Tibial nerve (tissue), 4 donors: ENCODE measurements around the gene GRPEL1. TPM values are rescaled to one million over a fixed set of nuclear protein-coding genes. Genes with fewer than 3 reads are reported as not detected.

ENCODE experiments used
- DNase-seq, 2 donors: peaks; one replicate each; pipeline ENCODE4 v3.0.0-alpha.2; 2019; ENCODE audit warnings: low spot score in 2 of 2
- H3K27ac ChIP-seq, 4 donors: fragments of 200-600 bp; sonication (generic) in 3 of 4; one replicate each; pipeline ENCODE4 v1.5.1; 2017 to 2019; ENCODE audit warnings: mild to moderate bottlenecking in 1 of 4
- H3K27me3 ChIP-seq, 2 donors: fragments of 200-600 bp; sonication (generic) in 1 of 2; one replicate each; pipeline versions ENCODE4 v1.5.1 to v1.6.0; 2017 to 2019
- H3K36me3 ChIP-seq, 3 donors: fragments of 200-600 bp; sonication (generic); one replicate each; pipeline ENCODE4 v1.5.1; 2018 to 2019
- H3K4me1 ChIP-seq, 4 donors: fragments of 200-600 bp; sonication (generic) in 3 of 4; one replicate each; pipeline ENCODE4 v1.5.1; 2017 to 2019
- H3K4me3 ChIP-seq, 4 donors: fragments of 200-600 bp; sonication (generic) in 3 of 4; one replicate each; pipeline ENCODE4 v1.5.1; 2017 to 2019; ENCODE audit warnings: mild to moderate bottlenecking in 1 of 4, moderate library complexity in 1 of 4
- H3K9me3 ChIP-seq, 4 donors: fragments of 200-600 bp; sonication (generic) in 3 of 4; one replicate each; pipeline ENCODE4 v1.5.1; 2017 to 2019
- CTCF ChIP-seq, 5 experiments: fragments of 200-600 bp in 3 of 5; fragments of 450-650 bp in 2 of 5; sonication (generic) in 3 of 5; IDR thresholded peaks; one replicate each; pipeline ENCODE4 v1.5.1; 2016 to 2019; ENCODE audit warnings: antibody characterized with exemption in 5 of 5, mild to moderate bottlenecking in 3 of 5, moderate library complexity in 2 of 5
- EP300 ChIP-seq, 2 donors: sonication (generic); formaldehyde crosslinking; IDR thresholded peaks; one replicate each; pipeline ENCODE4 v1.6.1; 2017; ENCODE audit warnings: antibody characterized with exemption in 2 of 2, mild to moderate bottlenecking in 1 of 2
- POLR2A ChIP-seq, 2 donors: fragments of 450-650 bp; IDR thresholded peaks; one replicate each; pipeline ENCODE4 v1.6.1; 2017; ENCODE audit warnings: antibody characterized with exemption in 2 of 2, mild to moderate bottlenecking in 2 of 2, moderate library complexity in 2 of 2
- WGBS, 2 donors: methylation state at CpG; one replicate each; pipeline ENCODE4 v1.1.5; 2018; 5-methylcytosine and 5-hydroxymethylcytosine counted together
- total RNA-seq, 4 donors: library from RNA; depleted of rRNA; stranded (reverse); fragments of >200 nt; gene quantifications; one replicate each; pipeline ENCODE4 v1.1.0, GENCODE V29; 2016

Gene GRPEL1
- total RNA-seq, 4 donors from 2014 or later: 11.1 to 13.6 (median 13.3) TPM

DNA sequence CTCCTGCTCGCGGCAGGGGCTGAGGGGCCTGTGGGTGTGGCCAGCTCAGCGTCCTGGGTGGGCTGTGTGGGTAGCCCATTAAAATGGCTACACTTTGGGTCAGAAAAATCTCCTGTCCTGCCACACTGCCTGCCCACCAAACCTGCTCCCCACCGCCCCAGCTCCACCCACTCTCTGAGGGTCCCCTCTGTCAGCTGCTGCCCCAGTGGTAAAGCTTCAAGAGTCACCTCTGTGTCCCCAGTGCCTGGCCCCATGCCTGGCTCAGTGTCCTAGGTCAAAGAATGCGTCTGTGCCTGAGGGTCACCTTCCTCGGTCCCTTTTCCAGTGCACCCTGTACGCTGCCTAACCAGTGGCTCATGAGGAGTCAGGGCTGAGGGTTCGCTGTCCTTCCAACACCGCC, 49.6 kb downstream of the GRPEL1 start:
- Histone ChIP-seq H3K27ac (no peak overlapping the region), H3K27me3 (no peaks in the 10 kb centered on the region), H3K36me3 (peaks cover 7 to 93% (median 18%) of the 10 kb centered on the region in 3 donors), H3K4me3 (no peak overlapping the region), H3K9me3 (no peaks in the 10 kb centered on the region), H3K4me1 (no peaks in the 10 kb centered on the region)
- WGBS, 2 donors: 83 to 93% methylated on average over 9 of the region's 9 CpGs
- no peak for DNase-seq
- TF ChIP-seq EP300 (IDR thresholded peaks at IDR 0.05): no peak
- TF ChIP-seq CTCF (IDR thresholded peaks at IDR 0.05): no peak
- TF ChIP-seq POLR2A (IDR thresholded peaks at IDR 0.05): no peak

DNA sequence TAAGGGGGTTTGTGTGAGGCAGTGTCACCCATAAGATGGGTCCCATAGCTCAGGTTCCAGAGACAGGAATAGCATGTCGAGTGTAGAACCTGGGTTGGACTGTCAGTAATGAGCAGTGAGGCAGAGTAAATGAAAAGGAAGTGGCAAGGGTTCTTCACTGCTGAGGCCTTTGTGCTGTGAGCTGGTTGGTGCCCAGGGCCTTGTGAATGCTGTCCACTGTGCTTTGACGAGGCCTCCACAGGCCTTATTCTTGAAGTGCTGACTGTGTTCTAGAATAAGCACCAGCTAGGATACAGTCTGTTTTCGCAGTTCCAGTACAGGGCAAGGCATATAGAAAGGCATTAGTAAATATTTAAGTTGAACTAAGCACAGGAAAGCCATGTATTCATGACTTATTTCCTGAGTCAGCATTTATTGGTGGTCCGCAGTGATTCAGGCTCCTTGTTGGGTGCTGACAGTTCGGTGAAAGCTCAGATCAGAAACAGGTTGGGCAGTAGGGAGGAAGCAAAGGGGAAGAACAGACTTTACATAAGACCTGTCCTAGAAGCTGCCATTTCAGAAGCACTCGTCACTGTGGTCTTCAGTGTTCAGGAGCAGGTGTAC, 50.3 kb downstream of the GRPEL1 start:
- H3K27ac ChIP-seq: no peak overlapping the region
- H3K4me1 ChIP-seq: no peaks in the 10 kb centered on the region
- 81 to 88% methylated on average over 6 of the region's 6 CpGs for WGBS, 2 donors
- H3K4me3 ChIP-seq: no peak overlapping the region
- H3K36me3 ChIP-seq: peaks cover 7 to 92% (median 24%) of the 10 kb centered on the region in 3 donors
- TF ChIP-seq CTCF (IDR thresholded peaks at IDR 0.05) (no peak), POLR2A (IDR thresholded peaks at IDR 0.05) (no peak), EP300 (IDR thresholded peaks at IDR 0.05) (no peak)
- H3K9me3 ChIP-seq: no peaks in the 10 kb centered on the region
- no peak for DNase-seq
- no peaks in the 10 kb centered on the region for H3K27me3 ChIP-seq

- Histone ChIP-seq H3K36me3 (peaks cover 7 to 92% (median 15%) of the 10 kb centered on the region in 3 donors), H3K4me1 (no peaks in the 10 kb centered on the region), H3K27ac (no peak overlapping the region), H3K4me3 (no peak overlapping the region), H3K27me3 (no peaks in the 10 kb centered on the region), H3K9me3 (no peaks in the 10 kb centered on the region)
- 91 to 93% methylated on average over 6 of the region's 6 CpGs for WGBS, 2 donors
- no peak for DNase-seq
- TF ChIP-seq POLR2A (IDR thresholded peaks at IDR 0.05) (no peak), EP300 (IDR thresholded peaks at IDR 0.05) (no peak), CTCF (IDR thresholded peaks at IDR 0.05) (no peak)
Observed at GRCh38 chr4:7016512-7016911, 51.4 kb downstream of the GRPEL1 start.

DNA sequence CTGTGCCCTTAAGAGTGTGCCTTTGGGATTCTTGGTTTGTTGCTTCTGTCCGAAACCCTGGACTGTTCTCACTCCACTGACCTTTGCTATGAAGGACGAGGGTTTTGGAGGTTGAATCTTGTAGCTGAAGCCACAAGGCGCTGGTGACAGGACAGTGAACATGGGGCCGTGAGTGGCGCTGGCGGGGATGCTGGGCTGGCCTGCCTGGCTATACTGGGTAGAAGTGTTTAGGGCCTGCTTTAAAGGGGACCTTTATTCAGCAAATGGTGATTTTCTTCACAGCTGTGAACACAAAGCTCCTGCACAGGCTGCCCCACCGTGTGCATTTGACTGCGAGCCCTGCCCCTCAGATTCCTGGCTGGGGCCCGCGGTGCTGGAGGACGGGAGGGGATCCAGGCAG, 51.8 kb downstream of the GRPEL1 start:
- DNase-seq: no peak
- no peaks in the 10 kb centered on the region for H3K9me3 ChIP-seq
- 68 to 71% methylated on average over 11 of the region's 11 CpGs for WGBS, 2 donors
- no peaks in the 10 kb centered on the region for H3K4me1 ChIP-seq
- peaks cover 7 to 92% (median 15%) of the 10 kb centered on the region in 3 donors for H3K36me3 ChIP-seq
- no peaks in the 10 kb centered on the region for H3K27me3 ChIP-seq
- TF ChIP-seq CTCF (IDR thresholded peaks at IDR 0.05): no peak
- no peak overlapping the region for H3K4me3 ChIP-seq
- no peak overlapping the region for H3K27ac ChIP-seq

GRCh38 chr4:7015383-7016035, 52.4 kb downstream of the GRPEL1 start:
- TF ChIP-seq EP300 (IDR thresholded peaks at IDR 0.05): no peak
- TF ChIP-seq POLR2A (IDR thresholded peaks at IDR 0.05): no peak
- no peak for TF ChIP-seq CTCF (IDR thresholded peaks at IDR 0.05)
- WGBS, 2 donors: 92 to 97% methylated on average over 11 to 12 of the region's 12 CpGs
- Histone ChIP-seq H3K4me3 (no peak overlapping the region), H3K36me3 (peaks cover 7 to 92% (median 15%) of the 10 kb centered on the region in 3 donors), H3K27me3 (no peaks in the 10 kb centered on the region), H3K4me1 (no peaks in the 10 kb centered on the region), H3K27ac (no peak overlapping the region), H3K9me3 (no peaks in the 10 kb centered on the region)
- DNase-seq: no peak
